Measurements from ENCODE around the gene ZNF462.

Gene ZNF462

DNA sequence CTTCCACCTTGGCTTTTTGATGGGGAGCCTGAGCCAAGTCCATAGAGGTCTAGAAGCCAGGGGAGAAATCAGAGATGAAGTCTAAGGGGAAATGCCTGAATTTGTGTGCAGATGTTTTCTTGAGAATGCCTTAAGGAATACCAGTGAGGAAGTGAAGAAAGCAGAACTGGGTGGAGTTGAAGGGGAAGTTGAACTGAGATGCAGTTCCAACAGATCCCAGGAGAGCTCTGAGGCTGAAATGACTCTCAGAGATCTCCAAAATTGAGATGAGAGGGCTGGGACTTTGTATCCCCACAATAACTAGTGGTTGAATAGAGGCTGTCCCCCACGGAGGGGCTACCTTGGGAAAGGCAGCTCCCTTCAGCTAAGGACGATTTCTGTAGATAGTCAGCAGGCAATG is 197.1 kb downstream of the ZNF462 start:
- DNase-seq (ENCODE audit: low read depth in 2 of 2), result no peak

All from stimulated activated CD4-positive, alpha-beta T cell treated with anti-CD3 and anti-CD28 coated beads, Interleukin-1b, Interleukin-23, amount 100 ng/mL, for 4 hours (primary cell).